ENCODE data around the gene SLC2A6.
"Not testable (repeated sequence)": the region's sequence is repeated elsewhere in the genome, so short reads cannot be mapped to it uniquely, and the experiment has no call there.

The SLC2A6 gene

GRCh38 chr9:133459476-133460404 is 19.2 kb downstream of the SLC2A6 start, which contains the start of gene CACFD1:
CACFD1 (plus strand) TSS chr9:133459978; CDS start chr9:133460067, 89 bp downstream.
- peak; percentile 96 for DNase-seq

GRCh38 chr9:133458643-133459312 is 20.1 kb downstream of the SLC2A6 start:
- no peak for DNase-seq

- no peak for DNase-seq
Observed at GRCh38 chr9:133457748-133458147, 21.2 kb downstream of the SLC2A6 start.

GRCh38 chr9:133457233-133457632 is 21.7 kb downstream of the SLC2A6 start:
- no peak for DNase-seq

GRCh38 chr9:133456409-133456808 is 22.5 kb downstream of the SLC2A6 start:
- no peak for DNase-seq

GRCh38 chr9:133455936-133456335 is 23.0 kb downstream of the SLC2A6 start:
- DNase-seq = no peak

- no peak for DNase-seq
Observed at GRCh38 chr9:133454943-133455673, 23.8 kb downstream of the SLC2A6 start.

- no peak for DNase-seq
Observed at GRCh38 chr9:133454325-133454724, 24.6 kb downstream of the SLC2A6 start.

- DNase-seq = peak; percentile 13
Observed at GRCh38 chr9:133453651-133454050, 25.2 kb downstream of the SLC2A6 start.

- no peak for DNase-seq
Observed at GRCh38 chr9:133452562-133452961, 26.3 kb downstream of the SLC2A6 start.

- not testable (repeated sequence) for DNase-seq
Observed at GRCh38 chr9:133451865-133452264, 27.0 kb downstream of the SLC2A6 start.

- no peak for DNase-seq
Observed at GRCh38 chr9:133449760-133450159, 29.1 kb downstream of the SLC2A6 start.

- DNase-seq = no peak
Observed at GRCh38 chr9:133448487-133448972, 30.4 kb downstream of the SLC2A6 start.

GRCh38 chr9:133445293-133445969 is 33.5 kb downstream of the SLC2A6 start:
- no peak for DNase-seq

- no peak for DNase-seq
Observed at GRCh38 chr9:133443982-133444381, 34.9 kb downstream of the SLC2A6 start.

- DNase-seq = no peak
Observed at GRCh38 chr9:133443248-133443647, 35.7 kb downstream of the SLC2A6 start.

- DNase-seq = no peak
Observed at GRCh38 chr9:133441571-133441970, 37.3 kb downstream of the SLC2A6 start.

GRCh38 chr9:133440874-133441273 is 38.0 kb downstream of the SLC2A6 start:
- no peak for DNase-seq

- no peak for DNase-seq
Observed at GRCh38 chr9:133439337-133439736, 39.6 kb downstream of the SLC2A6 start.

GRCh38 chr9:133437753-133438531 is 41.0 kb downstream of the SLC2A6 start:
- DNase-seq = no peak

GRCh38 chr9:133436681-133437080 is 42.2 kb downstream of the SLC2A6 start:
- no peak for DNase-seq

All from midbrain (tissue), 1 donor.